Measurements from ENCODE around the gene THOC5.

GRCh38 chr22:29469755-29470154 is 83.8 kb downstream of the THOC5 start:
- TF ChIP-seq TOX (CRISPR knock-in tag; IDR thresholded peaks at IDR 0.05; ENCODE audit: borderline replicate concordance), result no peak
- no peak for TF ChIP-seq ZC3H10 (CRISPR knock-in tag; IDR thresholded peaks at IDR 0.05)
- no peak for TF ChIP-seq TCF4 (CRISPR knock-in tag; IDR thresholded peaks at IDR 0.05; ENCODE audit: borderline replicate concordance)
- TF ChIP-seq CSDC2 (CRISPR knock-in tag; IDR thresholded peaks at IDR 0.05), result no peak
- TF ChIP-seq ZFP30 (CRISPR knock-in tag; IDR thresholded peaks at IDR 0.05), result no peak
- TF ChIP-seq BACH2 (CRISPR knock-in tag; IDR thresholded peaks at IDR 0.05; ENCODE audit: borderline replicate concordance), result no peak
- TF ChIP-seq CREB5 (CRISPR knock-in tag; IDR thresholded peaks at IDR 0.05; ENCODE audit: low read depth), result no peak
- TF ChIP-seq ZFP3 (CRISPR knock-in tag; IDR thresholded peaks at IDR 0.05), result no peak
- TF ChIP-seq RARB (CRISPR knock-in tag; IDR thresholded peaks at IDR 0.05), result no peak
